Right forelimb (tissue), 1 donor: ENCODE data around the gene TMEM179.

Experiments
- DNase-seq: peaks from one replicate; pipeline ENCODE4 v3.0.0-alpha.2; 2018

Gene TMEM179

DNA sequence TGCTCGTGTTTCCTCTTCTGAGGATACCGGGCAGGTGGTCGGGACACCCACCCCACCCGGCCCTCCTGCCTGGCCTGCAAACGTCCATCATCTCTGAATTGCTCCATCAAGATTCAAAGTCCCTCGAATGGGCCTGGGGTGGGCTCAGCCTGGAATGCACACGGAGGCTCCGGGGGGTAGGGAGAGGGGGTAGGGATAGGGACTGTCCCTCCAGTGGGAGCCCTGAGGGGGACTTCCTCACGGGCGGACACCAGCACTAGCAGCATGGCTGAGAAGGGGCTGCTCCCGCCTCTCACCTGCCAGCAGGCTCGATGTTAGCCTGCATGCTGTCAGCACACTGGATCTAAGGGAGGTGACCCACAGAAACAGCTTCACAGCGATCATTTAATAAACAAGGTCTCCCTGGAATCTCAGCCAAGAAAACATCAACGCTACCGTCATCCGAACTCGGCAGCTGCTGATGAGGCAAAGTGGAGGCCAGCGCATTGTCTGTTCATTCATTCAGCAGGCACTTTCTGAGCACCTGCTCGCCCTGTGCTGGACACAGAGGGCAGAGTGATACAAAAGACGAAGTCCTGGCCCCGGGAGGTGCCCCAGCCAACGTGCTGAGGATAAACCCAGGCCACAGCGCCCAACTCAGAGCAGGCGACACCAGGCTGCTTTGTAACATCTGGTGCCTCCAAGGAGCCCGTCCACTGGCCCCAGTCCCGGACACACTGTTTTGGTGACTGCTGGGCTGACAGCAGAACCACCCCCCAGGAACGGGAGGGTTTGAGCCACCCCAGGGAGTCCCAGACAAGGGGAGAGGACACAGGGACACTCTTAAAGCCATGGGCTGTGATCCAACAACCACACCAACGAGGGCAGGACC is 6.3 kb downstream of the TMEM179 start:
- no peak for DNase-seq

GRCh38 chr14:104597576-104597975 is 7.0 kb downstream of the TMEM179 start:
- no peak for DNase-seq

DNA sequence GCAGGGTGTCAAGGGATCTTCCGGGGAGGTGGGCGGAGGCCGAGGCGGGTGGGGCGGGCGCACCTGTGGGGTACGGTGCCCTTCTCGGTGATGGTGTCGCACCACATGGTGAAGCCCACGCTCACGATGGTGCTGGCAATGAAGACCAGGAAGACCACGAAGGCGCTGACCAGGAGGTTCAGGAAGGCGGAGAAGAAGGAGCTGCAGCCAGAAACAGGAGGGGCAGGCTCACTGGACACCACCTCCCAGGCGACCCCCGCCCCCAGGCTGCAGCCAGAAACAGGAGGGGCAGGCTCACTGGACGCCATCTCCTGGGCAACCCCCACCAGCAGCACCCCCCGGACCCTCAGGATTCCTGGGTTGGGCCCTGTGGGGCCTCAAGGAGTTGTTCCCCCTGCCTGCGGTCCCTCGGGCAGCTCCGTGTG is 7.6 kb downstream of the TMEM179 start:
- DNase-seq: no peak

GRCh38 chr14:104596451-104596918 is 8.1 kb downstream of the TMEM179 start:
- DNase-seq: no peak

GRCh38 chr14:104595911-104596450 is 8.6 kb downstream of the TMEM179 start:
- no peak for DNase-seq

DNA sequence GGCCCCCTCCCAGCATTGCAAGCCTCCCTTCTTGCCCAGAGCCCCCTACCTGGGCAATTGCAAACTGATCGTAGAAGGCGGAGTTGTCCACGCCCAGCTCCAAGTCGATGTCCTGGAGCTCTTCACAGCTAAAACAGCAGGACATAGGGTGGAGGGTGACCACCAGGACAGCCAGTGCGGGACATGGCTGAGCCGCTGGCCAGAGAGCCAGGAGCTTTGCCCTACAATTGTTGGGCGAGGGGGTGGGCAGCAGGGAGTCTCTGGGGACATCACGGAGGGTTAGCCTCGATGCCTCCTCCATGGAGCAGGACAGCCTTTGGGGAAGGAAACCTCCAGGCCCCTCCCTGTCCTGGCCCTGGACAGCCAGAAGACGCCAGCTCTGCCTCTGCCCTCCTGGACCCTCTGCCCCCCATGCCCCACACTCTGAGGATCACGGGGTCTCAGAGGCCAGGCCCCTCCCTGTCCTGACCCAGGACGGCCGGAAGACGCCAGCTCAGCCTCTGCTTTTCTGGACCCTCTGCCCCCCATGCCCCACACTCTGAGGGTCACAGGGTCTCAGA is 9.4 kb downstream of the TMEM179 start:
- DNase-seq: no peak

GRCh38 chr14:104594310-104595046 is 10.1 kb downstream of the TMEM179 start:
- DNase-seq: no peak

- no peak for DNase-seq
Observed at GRCh38 chr14:104593710-104594136, 10.8 kb downstream of the TMEM179 start.

- DNase-seq: no peak
Observed at GRCh38 chr14:104593241-104593701, 11.3 kb downstream of the TMEM179 start.

DNA sequence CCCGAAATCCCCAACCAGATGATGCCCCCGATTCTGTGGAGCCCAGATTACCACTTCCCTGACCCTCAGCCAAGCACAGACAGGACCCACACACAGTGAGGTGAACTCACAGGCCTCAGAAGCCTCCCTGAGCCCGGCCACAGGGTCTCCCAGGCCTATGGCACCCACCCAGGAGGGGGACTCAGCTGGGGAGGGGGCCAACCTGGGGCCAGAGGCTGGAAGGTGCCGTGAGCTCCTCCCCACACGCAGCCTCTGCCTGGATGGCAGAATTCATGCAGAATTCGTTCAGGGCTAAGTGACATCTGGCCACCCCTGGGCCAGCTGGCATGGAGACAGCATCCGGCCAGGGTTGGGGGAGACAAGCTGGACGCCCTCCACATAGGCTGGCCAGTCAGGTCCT is 11.8 kb downstream of the TMEM179 start:
- DNase-seq: no peak

DNA sequence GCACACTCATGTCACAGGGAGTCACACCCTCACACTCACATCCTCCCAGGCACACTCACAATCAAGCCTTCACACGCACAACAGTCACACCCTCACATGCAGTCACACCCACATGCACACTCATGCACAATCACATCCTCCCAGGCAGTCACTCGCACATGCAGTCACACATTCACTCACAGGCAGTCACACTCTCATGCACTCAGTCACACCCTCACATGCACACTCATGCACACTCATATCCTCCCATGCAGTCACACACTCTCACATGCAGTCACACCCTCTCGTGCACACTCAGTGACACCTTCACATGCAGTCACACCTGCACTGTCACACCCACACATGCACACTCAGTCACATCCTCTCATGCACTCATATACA is 12.3 kb downstream of the TMEM179 start:
- no peak for DNase-seq

DNA sequence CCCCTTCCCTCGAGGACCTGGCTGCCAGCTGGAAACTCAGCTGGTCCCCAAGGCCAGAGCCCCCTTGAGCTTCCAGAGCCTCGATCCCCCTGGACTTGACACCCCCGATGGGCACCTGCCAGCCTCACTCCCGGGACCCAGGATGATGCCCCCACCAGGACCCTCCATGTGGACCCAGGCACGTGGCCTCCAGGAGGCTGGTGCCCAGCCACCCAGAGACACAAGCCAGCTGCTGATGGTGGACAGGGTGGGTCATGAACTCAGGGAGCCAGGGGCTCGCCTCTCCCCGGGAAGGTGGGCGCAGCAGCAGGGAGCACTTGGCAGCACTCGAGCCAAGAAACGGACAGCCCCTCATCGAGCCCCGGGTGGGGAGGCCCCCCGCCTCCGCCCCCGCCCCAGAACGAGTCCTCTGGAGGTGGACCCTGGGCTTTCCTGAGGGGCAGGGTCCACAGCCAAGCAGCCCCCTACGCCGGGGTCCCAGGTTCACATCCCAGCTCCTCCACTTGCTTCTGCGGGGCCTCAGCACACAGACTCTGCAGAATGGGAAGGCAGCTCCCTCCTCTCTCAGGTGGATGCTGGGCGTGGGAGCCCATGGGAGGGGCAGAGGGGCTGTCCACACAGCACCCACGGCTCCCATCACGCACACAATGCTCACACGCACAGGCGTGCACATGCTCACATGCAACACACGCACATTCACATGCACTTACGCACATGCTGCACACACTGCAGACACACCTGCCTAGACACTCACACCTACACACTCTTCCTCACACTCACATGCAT is 12.9 kb downstream of the TMEM179 start:
- no peak for DNase-seq

DNA sequence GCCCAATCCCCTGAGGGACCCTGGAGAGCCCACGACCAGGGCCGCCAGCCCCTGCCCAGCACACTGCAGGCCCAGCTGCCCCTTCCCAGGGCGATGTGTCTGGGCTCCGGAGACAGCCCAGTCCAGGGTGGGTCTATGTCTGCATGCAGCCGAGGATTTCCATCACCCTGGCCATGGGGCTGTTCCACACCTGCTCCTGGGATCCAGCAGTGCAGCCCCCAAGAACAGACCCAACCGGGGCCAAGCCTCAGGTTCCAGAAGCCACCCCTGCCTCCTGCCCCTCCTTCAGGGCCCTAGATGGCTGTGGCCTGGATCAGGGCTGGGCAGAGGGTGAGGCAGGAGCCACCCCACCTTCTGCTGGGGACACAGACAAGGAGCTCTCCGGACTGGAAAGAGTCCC is 13.5 kb downstream of the TMEM179 start:
- DNase-seq: no peak

DNA sequence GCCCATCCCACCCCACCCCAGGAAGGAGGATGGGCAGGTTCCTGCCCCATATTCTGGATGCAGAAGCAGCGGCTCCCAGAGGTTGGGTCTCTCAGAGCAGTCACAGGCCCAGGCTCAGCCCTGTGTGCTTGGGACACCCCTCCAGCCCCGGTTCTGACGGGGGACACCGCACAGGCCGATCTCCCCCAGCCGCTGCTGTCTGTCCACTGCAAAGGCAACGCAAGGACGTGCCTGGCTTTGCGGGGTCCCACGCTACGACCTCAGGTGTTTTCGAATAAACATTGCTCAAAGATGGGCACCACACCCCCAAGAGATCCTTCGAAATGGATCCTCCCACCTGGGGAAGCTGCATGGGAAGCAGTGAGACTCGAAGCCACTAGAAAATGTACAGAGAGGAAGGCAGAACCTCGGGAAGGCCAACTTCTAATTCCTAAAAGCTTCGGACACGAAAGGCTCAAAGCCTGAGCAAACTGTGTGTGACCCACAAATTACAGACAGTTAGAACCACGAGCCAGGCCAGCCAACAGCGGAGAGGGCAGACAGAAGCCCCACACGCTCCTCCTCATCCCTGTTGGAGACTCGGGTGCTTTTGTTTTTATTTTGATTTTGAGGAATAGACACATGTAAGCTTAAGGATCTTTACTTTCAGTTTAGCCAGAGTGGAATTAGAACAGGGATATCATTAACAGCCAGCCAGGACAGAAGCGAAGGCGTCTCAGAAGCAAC is 14.2 kb downstream of the TMEM179 start:
- no peak for DNase-seq

- no peak for DNase-seq
Observed at GRCh38 chr14:104589338-104590195, 15.0 kb downstream of the TMEM179 start.

GRCh38 chr14:104588066-104588857 is 16.3 kb downstream of the TMEM179 start:
- no peak for DNase-seq

GRCh38 chr14:104587641-104588040 is 16.9 kb downstream of the TMEM179 start:
- no peak for DNase-seq

DNA sequence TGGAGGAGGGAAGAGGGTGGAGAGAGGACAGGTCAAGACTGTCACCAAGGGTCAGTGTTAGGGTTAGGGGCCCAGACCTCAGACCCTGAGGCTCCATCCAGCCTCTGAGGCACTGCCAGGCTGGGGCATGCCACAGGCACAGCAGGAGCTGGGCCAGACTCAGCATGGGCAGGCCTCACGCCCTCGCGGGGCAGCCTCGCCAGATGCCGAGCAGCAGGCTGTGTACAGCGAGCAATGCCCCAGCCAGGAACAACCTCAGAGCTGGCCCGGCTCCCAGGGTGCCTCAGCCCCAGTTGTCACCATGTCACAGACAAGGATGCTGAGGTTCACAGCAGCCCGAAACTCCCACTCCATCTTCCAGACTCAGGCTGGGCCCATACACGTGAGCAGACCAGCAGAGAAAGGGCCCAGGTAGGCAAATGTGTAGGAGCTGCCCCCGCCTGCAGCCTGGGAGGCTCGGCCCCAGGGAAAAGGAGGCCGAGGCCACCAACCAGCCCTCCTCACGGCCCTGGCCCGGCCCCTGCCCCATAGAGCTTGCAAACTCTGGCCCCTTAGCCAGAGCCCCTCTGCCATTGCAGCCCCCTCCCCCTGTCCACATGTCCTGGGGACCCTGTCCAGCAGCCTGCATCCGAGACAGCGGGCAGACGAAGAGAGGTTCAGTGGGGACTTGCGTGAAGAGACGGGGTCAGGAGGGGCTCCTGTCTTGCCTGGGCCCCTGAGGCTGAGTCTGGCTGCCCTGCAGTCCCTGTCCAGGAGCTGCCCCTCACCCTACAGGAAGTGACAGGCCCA is 17.5 kb downstream of the TMEM179 start:
- DNase-seq: no peak
